Caco-2 (cell line): ENCODE results near the gene PRDX4. TPM values are rescaled to one million over a fixed set of nuclear protein-coding genes. Genes with fewer than 3 reads are reported as not detected.

Experiments used
- BruUV-seq: library from RNA; stranded (reverse); fragments of 400-500 nt; replicated peaks from 2 replicates; lab custom pipeline; 2021; lab: Mats Ljungman, UMichigan
- CTCF ChIA-PET: fragments of 300-600 bp; sonication (Branson Sonifier 250); formaldehyde crosslinking; loops from one replicate; lab custom pipeline; 2022; ENCODE audit warnings: antibody characterized with exemption; lab: Charles Lee
- POLR2A ChIA-PET: fragments of 300-600 bp; sonication (Branson Sonifier 250); formaldehyde crosslinking; loops from one replicate; lab custom pipeline; 2022; ENCODE audit warnings: antibody characterized with exemption; lab: Charles Lee
- DNase-seq, 2 experiments: peaks; one replicate each; pipeline versions ENCODE4 v3.0.0 to v3.0.0-alpha.2; 2020 to 2022
- H3K27me3 ChIP-seq: replicated peaks from 2 replicates; pipeline ENCODE4 v1.6.0; 2011; ENCODE audit warnings: low read length; ENCODE audit not compliant: control insufficient read depth, insufficient read depth
- H3K36me3 ChIP-seq: 2 replicates; pipeline ENCODE4 v1.5.1; 2011; ENCODE audit warnings: low read length; ENCODE audit not compliant: control insufficient read depth, insufficient read depth
- H3K4me1 ChIP-seq: fragments of 250-450 bp; sonication (Bioruptor Pico); 2 replicates; pipeline ENCODE4 v1.5.1; 2020; ENCODE audit warnings: mild to moderate bottlenecking
- H3K4me3 ChIP-seq: 2 replicates; pipeline ENCODE4 v1.5.1; 2011; ENCODE audit warnings: low read depth, mild to moderate bottlenecking, control low read depth, low read length
- H3K9me3 ChIP-seq: fragments of 250-450 bp; sonication (Bioruptor Pico); 2 replicates; pipeline ENCODE4 v1.5.1; 2020; ENCODE audit warnings: mild to moderate bottlenecking, moderate library complexity
- H3K27ac Mint-ChIP-seq: one replicate; pipeline ENCODE4 v1.8.0; 2022; ENCODE audit warnings: mixed read lengths; ENCODE audit not compliant: unreplicated experiment
- H3K27me3 Mint-ChIP-seq: one replicate; pipeline ENCODE4 v1.8.0; 2022; ENCODE audit warnings: mixed read lengths; ENCODE audit not compliant: insufficient read depth, unreplicated experiment
- H3K36me3 Mint-ChIP-seq: one replicate; pipeline ENCODE4 v1.8.0; 2022; ENCODE audit warnings: mild to moderate bottlenecking, mixed read lengths; ENCODE audit not compliant: insufficient read depth, unreplicated experiment
- H3K4me1 Mint-ChIP-seq: one replicate; pipeline ENCODE4 v1.8.0; 2022; ENCODE audit warnings: low read depth, mixed read lengths; ENCODE audit not compliant: unreplicated experiment
- H3K4me3 Mint-ChIP-seq: one replicate; pipeline ENCODE4 v1.8.0; 2022; ENCODE audit warnings: mild to moderate bottlenecking, moderate library complexity, mixed read lengths; ENCODE audit not compliant: unreplicated experiment
- H3K9me3 Mint-ChIP-seq: one replicate; pipeline ENCODE4 v1.8.0; 2022; ENCODE audit warnings: mixed read lengths; ENCODE audit not compliant: unreplicated experiment
- intact Hi-C: fragments of 100-400 bp; cut with micrococcal nuclease; formaldehyde crosslinking; loops from one replicate; pipeline ENCODE4 v1.10.0; 2022; ENCODE audit not compliant: unreplicated experiment
- total RNA-seq: library from RNA; stranded (reverse); gene quantifications from 2 replicates; pipeline ENCODE4 v1.2.3, GENCODE V29; 2022
- TF ChIP-seq, protein P1 (sequence below), 2 experiments: fragments of 200-600 bp in 1 of 2; IDR thresholded peaks; 1 replicate in 1 of 2; 2 replicates in 1 of 2; pipeline versions ENCODE4 v1.5.1 to v1.8.0; 2011 to 2022; ENCODE audit warnings: antibody characterized with exemption in 1 of 2, control low read depth in 1 of 2, inconsistent platforms in 1 of 2, low read depth in 1 of 2, low read length in 1 of 2, mild to moderate bottlenecking in 1 of 2, moderate library complexity in 1 of 2; ENCODE audit not compliant: insufficient read depth in 1 of 2, severe bottlenecking in 1 of 2, unreplicated experiment in 1 of 2

Gene PRDX4
- total RNA-seq, 1 experiment from 2014 or later = 185 TPM

DNA sequence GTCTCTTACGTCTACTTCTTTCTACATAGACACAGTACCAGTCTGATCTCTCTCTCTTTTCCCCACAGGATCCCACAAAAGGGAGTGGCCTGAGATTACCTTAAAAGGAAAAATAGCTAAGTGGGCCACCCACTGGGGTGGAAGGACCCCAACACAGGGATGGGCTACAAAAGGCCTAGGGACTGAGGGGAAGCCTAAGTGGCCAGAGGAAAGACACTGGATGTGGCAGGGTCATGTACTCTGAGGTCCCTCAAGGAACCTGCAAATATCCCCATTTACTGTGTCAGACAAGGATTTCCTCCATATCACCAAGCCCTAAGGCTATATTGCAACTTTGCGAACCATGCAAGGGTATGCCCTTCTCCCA is 6.5 kb upstream of the PRDX4 start:
- Mint-ChIP-seq H3K4me3 (no peak overlapping the region), H3K36me3 (peaks cover 6% of the 10 kb centered on the region), H3K27me3 (no peaks in the 10 kb centered on the region), H3K4me1 (peaks cover 8% of the 10 kb centered on the region), H3K9me3 (no peaks in the 10 kb centered on the region), H3K27ac (peak overlapping the region; percentile 67)
- DNase-seq = no peak
- TF ChIP-seq, protein P1, sequence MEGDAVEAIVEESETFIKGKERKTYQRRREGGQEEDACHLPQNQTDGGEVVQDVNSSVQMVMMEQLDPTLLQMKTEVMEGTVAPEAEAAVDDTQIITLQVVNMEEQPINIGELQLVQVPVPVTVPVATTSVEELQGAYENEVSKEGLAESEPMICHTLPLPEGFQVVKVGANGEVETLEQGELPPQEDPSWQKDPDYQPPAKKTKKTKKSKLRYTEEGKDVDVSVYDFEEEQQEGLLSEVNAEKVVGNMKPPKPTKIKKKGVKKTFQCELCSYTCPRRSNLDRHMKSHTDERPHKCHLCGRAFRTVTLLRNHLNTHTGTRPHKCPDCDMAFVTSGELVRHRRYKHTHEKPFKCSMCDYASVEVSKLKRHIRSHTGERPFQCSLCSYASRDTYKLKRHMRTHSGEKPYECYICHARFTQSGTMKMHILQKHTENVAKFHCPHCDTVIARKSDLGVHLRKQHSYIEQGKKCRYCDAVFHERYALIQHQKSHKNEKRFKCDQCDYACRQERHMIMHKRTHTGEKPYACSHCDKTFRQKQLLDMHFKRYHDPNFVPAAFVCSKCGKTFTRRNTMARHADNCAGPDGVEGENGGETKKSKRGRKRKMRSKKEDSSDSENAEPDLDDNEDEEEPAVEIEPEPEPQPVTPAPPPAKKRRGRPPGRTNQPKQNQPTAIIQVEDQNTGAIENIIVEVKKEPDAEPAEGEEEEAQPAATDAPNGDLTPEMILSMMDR (IDR thresholded peaks at IDR 0.05; ENCODE audit: insufficient read depth in 1 of 2, low read depth in 1 of 2, low read length in 1 of 2, severe bottlenecking in 1 of 2, unreplicated experiment in 1 of 2) = no peak
- intact Hi-C loops = no loop called here
- H3K4me3 ChIP-seq = no peak overlapping the region
- H3K4me1 ChIP-seq = peaks cover 13% of the 10 kb centered on the region
- no peaks in the 10 kb centered on the region for H3K9me3 ChIP-seq
- H3K27me3 ChIP-seq = no peaks in the 10 kb centered on the region
- ChIA-PET CTCF (no interaction called here), POLR2A (no interaction called here)
- no TSS peak for BruUV-seq
- H3K36me3 ChIP-seq = no peaks in the 10 kb centered on the region

DNA sequence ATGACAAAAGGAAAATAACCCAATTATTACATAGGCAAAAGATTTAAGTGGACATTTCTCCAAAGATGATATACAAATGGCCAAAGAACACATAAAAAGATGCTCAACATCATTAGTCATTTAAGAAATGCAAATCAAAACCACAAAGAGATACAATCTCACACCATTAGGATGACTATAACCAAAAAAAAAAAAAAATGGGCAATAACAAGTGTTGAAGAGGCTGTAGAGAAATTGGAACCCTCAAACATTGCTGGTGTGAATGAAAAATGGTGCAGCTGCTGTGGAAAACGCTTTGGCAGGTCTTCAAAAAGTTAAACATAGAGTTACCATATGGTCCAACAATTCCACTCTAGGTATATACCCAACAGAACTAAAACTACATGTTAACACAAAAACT is 5.6 kb upstream of the PRDX4 start:
- intact Hi-C loops = no loop called here
- Mint-ChIP-seq H3K27me3 (no peaks in the 10 kb centered on the region), H3K4me1 (peaks cover 13% of the 10 kb centered on the region), H3K9me3 (no peaks in the 10 kb centered on the region), H3K36me3 (peaks cover 6% of the 10 kb centered on the region), H3K27ac (no peak overlapping the region), H3K4me3 (no peak overlapping the region)
- Histone ChIP-seq H3K9me3 (no peaks in the 10 kb centered on the region), H3K4me1 (peaks cover 13% of the 10 kb centered on the region), H3K36me3 (no peaks in the 10 kb centered on the region), H3K4me3 (no peak overlapping the region), H3K27me3 (no peaks in the 10 kb centered on the region)
- TF ChIP-seq, protein P1 (IDR thresholded peaks at IDR 0.05; ENCODE audit: insufficient read depth in 1 of 2, low read depth in 1 of 2, low read length in 1 of 2, severe bottlenecking in 1 of 2, unreplicated experiment in 1 of 2) = no peak
- DNase-seq = no peak
- ChIA-PET POLR2A (no interaction called here), CTCF (no interaction called here)
- BruUV-seq = no TSS peak

DNA sequence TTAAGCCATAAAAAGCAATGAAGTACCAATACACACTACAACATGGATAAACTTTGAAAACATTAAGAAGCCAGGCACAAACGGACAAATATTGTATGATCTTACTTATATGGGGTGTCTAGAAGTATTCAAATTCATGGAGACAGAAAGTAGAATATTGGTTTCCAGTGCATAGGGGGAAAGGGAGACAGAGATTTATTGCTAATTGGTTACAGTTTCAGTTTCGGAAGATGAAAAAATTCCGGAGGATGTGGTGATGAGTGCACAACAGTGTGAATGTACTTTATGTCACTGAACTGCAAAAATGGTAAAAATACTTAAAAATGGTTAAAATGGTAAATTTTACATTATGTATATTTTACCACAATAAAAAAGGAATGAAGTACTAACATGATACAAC is 5.1 kb upstream of the PRDX4 start:
- CTCF ChIA-PET = no interaction called here

More for the DNA sequence above, 5.1 kb upstream of the PRDX4 start:
- peaks cover 18% of the 10 kb centered on the region for H3K4me1 ChIP-seq
- H3K27me3 ChIP-seq = no peaks in the 10 kb centered on the region
- no peak overlapping the region for H3K4me3 ChIP-seq
- DNase-seq = no peak
- TF ChIP-seq, protein P1 (IDR thresholded peaks at IDR 0.05; ENCODE audit: insufficient read depth in 1 of 2, low read depth in 1 of 2, low read length in 1 of 2, severe bottlenecking in 1 of 2, unreplicated experiment in 1 of 2) = no peak
- Mint-ChIP-seq H3K36me3 (peaks cover 6% of the 10 kb centered on the region), H3K4me1 (peaks cover 13% of the 10 kb centered on the region), H3K9me3 (no peaks in the 10 kb centered on the region), H3K27ac (no peak overlapping the region), H3K4me3 (no peak overlapping the region), H3K27me3 (no peaks in the 10 kb centered on the region)
- no peaks in the 10 kb centered on the region for H3K9me3 ChIP-seq
- POLR2A ChIA-PET = no interaction called here
- BruUV-seq = no TSS peak
- intact Hi-C loops = no loop called here
- no peaks in the 10 kb centered on the region for H3K36me3 ChIP-seq
